NCI-H524 (cell line): Measurements from ENCODE around the gene KIF14.
A peak's percentile ranks its signal among the peaks of the same experiment; 100 is the strongest.
"Not testable (repeated sequence)": the region's sequence is repeated elsewhere in the genome, so short reads cannot be mapped to it uniquely, and the experiment has no call there.

ENCODE experiments used
- DNase-seq, 2 experiments: peaks; one replicate each; lab custom pipeline; 2025; lab: John Stamatoyannopoulos, UW

The KIF14 gene

DNA sequence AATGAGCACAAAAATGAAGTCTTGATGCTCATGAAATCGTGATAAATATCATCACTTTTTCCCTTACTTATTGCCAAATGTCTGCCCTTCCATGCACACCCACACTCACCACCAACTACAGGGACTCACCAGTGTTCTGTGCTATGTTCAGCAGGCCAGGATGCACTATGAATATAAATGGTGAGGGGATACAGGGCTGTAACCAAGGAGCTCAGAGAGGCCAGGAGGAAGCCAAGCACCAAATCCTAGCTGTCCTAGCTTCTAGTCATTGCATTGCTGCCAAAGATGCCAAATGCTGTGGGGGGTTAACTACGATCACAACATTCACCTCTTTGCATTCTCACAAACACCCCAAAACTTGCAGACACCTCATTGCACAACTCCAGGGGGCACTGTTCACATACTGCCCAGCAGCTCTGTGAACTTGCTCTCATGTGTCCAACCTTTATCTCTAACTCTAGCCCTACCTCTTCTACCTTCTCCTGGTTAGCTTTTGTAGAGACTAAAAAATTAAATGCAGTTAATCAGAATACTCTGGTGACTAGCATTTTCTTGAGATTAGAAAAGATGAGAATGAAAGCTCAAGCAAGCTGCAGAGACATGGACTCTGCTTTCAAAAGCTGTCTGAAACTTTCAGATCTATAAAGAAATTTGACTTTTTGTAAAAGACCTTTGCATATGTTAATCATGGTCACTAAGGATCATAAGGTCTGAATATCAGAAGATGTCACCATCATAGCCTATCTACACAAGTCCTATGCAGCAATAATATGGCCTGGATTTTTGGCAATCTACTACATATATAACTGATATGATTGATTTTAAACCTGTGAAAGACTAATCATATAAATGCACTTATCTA is 13.9 kb upstream of the KIF14 start:
- DNase-seq = no peak

DNA sequence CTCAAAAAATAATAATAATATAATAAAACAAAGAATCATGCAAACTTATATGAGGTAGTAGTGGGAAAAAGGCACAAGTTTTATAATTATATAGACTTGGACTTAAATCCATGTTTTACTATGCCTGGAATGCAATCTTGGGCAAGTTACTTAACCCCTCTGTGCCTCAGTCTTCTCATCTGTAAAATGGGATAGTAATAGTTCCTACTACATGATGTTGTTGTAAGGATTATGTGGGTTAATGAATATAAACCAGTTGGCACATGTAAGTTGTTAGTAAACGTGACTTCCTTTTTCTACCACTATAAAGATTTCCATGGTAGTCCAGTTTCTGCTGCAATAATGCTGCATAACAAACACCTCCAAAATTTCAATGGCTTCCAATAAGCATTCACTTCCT is 10.8 kb upstream of the KIF14 start:
- no peak for DNase-seq

DNA sequence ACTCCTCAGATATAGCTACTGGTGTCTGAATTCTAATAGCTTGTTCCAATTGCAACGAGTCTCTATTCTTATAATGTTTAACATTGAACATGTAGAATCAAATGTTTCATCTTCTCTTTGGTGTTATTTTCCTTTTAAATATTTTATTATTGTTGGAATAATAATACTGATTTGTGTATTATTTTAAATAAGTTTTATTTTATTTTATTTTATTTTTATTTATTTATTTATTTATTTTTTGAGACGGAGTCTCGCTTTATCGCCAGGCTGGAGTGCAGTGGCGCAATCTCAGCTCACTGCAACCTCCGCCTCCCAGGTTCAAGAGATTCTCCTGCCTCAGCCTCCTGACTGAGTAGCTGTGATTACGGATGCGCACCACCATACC is 10.0 kb upstream of the KIF14 start:
- DNase-seq = not testable (repeated sequence)

DNA sequence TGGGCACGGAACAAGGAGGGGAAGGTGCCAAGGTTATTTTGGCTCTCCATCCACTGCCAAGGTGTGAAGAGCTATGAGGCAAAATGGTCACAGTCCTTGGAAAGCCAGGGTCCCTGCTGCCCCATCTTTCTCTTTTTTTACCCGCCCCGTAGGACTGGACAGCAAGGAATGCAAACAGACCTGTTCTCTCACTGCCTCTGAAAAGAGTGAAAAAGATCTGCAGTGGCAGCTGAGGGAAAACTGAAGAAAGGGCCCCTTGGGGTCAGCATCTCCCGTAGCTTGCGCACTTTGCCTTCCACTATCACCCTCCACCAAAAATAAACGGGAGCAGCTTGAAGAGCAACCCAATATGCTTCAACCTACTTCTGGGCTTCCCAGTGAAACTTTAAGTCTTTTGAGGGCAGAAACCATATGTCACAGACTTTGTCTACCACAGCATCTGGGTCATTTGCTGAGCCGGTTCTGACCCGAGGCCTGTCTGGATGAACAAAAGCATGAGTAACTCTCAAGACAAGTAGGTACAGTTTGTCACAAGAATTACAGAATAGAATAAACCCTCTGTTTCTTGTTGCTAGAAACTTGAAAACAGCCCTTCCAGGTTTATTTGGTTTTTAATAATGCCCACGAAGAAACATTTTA is 9.4 kb upstream of the KIF14 start:
- DNase-seq = peak; percentile 11 to 44

DNA sequence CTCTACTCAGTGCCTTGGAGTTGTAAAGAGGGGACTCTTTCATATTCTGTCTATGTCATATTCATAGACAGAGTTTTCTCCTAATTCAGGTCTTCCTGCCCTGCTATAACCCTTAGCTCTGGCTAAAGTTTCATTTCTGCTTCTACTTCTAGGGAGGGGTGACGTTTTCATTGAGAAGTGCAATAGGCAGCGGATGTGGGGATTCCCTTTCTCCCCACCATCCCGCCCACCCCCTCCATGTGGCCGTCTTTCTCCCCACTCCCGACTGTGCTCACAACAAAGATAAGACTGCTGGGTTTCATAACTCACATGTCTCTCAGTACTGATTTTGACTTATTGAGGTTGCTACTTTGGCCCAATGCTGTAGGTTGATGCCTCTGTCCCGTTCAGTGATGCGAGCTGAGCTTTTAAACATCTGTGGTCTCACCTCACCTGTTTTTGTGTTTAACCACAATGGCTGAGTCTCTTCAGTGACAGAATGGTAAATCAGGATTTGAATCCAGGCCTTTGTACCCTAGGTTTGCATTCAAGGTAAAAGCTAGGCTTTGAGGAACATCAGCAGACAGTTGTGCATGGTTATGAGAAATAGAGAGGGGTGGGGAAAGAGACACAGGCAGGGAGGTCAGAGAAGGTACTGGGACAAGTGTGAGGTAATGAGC is 7.8 kb upstream of the KIF14 start:
- no peak for DNase-seq

DNA sequence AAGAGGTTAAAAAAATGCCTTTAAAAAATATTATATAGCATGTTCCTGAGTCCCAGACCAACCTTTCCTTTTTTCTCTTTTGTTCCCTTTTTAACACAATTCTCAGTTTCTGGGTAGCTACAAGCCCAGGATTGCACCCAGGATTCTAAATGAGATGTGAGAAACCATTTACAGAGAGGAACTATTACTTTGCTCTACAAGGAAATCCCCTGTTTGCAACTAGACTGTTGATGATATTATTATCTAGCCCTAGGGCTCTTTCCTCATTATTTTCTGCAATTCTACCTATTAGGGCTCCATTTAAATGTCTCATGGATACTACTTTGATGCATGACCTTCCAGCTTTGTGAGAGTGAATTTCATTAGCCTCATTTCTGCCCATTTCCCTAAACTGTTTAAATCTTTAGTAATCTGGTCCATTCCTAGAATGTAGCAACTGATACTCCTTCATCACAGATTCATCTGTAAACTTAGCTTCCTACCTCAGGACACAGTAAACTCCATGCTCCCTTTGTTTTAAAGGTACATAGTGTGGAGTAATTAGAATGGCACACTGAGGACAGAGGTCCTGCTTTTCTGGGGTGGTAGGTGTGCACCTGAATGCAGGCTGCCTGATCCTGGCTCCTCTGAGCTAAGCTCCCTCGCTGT is 7.1 kb upstream of the KIF14 start:
- no peak for DNase-seq

DNA sequence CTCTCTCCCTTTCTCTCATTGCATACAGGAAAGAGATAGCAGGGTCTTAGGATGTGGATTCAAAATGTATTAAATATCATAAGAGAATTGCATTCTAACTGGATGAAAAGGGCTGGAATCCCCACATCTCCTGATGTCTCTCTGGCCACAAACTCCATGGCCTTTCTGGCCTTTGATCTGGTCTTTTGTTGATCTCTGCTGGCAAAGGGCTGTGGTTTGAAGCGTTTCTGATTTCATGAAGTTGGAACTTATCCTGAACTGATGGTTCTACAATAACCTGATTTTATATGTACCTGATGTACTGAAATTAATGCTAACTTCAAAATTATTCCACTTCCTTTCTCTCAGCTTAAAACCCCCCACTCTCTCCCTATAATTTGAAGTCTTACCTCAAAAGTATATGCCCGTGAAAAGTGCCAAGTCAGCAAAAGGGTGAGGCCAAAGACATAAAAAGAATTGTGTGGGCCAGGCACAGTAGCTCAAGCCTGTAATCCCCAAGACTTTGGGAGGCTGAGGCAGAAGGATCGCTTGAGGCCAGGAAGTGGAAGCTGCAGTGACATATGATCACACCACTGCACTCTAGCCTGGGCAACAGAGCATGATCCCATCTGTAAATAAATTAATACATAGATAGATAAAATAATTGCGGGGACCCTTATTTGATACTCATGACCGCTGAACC is 6.4 kb upstream of the KIF14 start:
- DNase-seq = no peak

DNA sequence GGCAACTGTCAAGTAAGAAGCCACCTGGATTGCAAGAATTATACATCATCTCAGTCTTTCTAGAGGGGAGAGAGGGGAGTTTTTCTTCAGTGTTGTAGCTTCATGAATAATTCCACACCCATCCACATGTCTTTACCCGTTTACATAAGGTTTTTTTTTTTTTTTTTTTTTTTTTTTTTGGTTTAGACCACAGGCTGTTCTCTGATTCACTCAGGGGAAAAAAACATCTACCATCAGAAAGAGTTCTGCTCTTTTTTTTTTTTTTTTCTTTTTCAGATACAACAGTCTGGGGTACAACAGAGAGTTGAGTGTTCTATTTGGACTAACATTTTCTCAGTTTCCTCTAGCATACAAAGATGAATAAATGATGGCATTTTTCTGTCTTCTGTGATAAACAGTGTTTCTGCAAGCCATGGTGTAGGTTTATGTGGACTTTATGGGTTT is 4.9 kb upstream of the KIF14 start:
- no peak for DNase-seq

DNA sequence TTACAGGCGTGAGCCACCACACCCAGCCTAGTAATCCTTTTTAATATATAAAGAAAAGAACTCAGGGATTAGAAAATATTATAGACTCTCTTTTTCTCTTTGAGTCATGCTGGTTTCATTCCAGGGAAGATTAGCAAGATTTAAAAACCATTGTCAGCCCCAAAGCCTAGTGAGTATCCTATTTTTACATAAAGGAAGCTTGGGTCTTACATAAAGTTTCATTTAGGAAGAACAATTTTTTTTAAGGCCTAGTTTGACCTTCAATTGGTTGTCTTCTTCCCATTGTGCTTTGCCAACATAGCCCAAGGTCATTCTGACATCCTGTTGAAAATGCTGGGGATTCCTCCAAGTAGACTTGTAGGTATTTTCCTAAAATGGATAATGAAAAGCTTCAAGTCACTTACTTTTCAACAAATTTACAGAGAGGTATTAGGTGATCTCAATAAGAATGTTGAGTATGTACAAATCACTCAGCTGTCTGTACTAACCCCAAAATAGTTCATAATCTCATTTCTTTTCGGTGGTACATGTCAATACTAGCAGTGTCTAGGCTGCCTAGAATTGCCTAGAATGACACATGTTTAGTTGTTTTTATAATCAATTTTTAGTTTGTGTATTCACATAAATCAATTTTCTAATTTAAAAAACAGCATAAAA is 4.3 kb upstream of the KIF14 start:
- no peak for DNase-seq

DNA sequence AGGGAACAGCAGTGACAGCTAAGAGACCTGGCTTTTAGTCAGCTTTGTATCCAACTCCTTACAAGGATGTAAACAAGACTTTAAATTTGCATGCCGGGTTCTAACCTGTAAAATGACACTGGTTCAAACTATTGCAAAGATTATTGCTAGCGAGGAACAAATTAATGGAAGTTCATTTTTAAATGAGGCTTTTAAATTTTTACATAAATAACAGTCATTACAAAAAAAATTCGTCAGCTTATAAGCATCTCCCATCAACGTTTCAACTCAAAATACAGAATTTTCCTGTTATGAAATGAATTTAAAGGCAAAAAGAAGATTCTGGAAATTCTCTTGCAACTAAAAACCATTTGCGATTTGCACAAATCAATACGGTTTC is 668 bp downstream of the KIF14 start:
- DNase-seq = no peak

DNA sequence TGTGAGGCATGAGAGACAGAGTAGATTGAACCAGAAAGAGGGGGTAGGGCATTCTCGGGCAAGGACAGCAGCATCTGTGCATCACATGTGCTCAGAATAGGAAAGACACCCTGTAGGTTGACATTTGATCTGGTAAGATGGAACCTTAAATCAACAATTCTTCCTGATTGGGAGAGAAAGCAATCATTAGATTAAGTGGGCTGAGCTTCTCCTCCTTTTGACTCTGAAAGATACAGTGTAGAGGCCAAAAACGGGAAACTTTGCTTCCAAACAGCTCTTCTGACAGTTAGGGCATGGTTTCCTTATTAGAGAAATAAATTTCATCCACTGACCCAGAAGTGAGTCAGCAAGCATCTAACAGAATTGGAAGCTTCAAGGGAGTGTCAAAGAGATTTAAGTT is 9.7 kb downstream of the KIF14 start:
- peak; percentile 5 to 73 for DNase-seq

DNA sequence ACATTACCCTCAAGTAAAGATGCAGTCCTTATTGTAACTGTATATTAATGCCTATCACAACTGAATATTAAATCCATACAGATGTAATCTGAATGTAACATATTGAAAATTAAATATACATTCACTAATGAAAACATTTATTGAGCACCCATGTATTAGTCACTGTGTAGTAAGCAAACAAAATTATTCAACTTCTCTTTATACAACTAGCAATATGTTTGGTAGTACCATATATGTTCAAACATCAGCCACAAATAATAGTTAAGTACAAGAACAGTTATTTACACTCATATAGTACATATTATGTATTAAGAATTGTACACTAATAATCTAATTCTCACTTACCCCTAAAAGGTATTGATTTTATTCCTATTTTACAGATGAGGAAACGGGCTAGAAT is 17.9 kb downstream of the KIF14 start:
- DNase-seq = no peak

DNA sequence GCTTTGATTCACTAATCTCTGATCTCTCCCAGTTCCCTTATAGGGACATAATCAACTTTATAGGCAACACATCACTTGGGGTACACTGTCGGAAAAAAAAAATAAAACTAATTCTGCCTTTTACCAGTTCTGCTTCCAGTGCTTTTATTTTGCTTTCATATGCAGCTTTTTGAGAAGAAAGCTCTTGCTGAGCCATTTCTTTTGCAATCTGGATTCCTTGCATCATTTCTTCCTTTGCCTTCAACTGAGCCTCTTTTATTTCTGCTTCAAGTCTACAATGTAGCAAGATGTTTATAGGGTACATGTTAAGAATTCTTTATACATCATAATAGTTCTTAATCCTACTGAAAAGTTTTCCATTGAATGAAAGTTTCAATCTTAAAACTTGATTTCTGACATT is 30.6 kb downstream of the KIF14 start:
- no peak for DNase-seq

DNA sequence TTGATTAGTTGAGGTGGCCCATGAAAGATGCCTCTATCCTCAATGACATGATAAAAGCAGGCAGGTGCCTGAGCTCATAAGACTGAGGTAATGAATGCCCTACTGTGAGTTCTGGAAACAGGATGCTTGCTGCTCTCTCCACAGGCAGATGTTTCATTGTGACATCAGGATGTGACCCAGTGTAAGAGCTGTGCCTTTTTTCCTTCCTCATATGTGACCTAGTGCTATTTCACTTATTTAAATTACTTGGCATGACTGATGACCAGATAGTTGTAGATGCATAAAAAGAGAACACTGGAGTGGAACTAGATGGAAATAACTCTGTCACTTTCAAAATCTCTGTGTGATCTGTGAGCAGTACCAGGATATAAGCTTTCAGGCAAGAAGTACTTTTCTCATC is 31.9 kb downstream of the KIF14 start:
- no peak for DNase-seq

DNA sequence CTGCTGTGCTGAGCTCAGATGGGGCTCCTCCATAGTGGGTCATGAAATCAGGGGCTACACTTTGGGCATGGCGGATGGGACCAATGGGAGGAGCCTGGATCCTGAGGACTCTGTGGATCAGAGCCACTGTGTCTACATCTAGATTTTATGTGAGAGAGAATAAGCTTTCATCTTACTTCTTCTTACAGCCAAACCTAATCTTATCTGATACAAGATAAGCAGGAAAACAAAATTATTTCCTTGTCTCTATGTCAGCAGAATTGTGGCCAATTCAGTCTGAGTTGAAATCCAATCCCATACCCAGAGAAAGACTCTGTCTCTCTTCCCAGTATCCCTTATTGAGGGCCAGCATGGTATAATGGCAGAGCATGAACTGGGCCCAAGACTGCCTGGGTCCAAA is 56.2 kb downstream of the KIF14 start:
- no peak for DNase-seq

DNA sequence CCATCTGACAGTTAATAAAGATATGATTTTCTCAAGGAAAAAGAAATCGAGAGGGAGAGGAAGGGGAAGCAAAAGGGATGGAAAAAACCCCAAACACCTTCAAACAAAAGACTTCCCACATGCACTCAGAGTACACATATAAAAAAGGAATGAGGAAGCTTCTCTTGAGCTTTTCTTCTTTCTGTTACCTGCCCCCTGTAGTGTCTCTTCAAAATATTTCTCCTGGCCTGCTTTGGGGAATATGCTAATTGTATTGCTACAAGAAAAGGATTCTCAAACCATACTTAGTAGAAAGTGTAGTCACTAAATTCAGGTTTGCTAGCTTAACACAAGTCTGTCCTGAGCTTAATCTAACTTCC is 58.7 kb downstream of the KIF14 start:
- DNase-seq = no peak

DNA sequence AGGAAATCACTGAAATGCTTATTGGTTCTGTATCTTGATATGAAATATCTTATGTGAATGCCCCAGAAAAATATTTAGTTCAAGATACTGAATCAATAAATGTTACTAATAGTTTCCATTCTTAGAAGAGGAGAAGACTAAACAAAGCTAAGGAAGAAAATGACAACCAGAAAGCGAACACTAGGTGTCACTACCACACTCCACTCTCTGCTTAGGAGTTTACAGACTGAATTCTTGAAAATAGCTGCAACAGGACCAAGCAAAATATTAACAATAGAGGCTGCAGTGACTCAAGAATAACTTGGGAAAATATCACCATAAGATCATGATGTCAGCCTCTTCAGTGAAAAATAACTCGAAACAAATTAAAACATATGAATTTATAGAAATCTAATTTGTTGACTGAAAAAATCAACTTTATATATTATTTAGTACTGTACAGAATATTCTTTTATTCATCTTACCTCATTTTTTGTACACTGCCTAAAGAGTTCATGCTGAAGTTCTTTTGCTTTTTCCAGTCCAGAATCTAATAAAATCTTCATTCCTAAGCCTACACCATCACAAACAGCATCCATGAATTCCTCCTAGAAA is 61.6 kb downstream of the KIF14 start:
- peak in 1 of 2 experiments; percentile 31 for DNase-seq

DNA sequence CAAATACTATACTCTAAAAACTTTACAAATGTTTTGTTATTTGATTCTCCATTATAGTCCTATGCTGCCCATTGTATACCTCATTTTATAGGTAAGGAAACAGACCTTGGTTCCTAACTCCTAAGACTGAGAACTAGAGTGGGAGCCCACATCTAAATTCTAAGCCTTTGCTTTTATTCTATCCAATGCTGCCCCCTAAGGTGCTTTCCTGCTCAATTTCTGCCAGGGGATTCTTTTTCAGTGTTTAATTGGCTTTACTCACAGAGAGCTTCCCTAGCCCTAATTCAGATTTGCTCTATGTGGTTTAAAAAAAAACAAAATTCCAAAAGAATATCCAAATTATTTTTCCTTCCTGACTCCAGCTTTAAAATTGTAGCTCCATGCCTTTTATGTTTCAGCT is 64.5 kb downstream of the KIF14 start:
- DNase-seq = peak; percentile 27 to 30

DNA sequence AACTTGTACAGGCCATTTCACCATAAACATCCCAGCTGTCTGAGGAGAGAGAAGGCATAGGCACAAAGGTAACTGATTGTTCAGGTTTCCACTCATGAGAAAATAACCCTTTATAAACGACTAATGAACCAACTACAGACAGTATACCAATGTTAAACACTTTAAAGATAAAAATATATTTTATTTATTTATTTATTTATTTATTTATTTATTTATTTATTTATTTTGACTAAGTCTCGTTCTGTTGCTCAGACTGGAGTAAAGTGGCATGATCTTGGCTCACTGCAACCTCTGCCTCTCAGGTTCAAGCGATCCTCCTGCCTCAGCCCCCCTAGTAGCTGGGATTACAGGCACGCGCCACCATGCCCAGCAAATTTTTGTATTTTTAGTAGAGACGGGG is 67.8 kb downstream of the KIF14 start:
- not testable (repeated sequence) for DNase-seq

DNA sequence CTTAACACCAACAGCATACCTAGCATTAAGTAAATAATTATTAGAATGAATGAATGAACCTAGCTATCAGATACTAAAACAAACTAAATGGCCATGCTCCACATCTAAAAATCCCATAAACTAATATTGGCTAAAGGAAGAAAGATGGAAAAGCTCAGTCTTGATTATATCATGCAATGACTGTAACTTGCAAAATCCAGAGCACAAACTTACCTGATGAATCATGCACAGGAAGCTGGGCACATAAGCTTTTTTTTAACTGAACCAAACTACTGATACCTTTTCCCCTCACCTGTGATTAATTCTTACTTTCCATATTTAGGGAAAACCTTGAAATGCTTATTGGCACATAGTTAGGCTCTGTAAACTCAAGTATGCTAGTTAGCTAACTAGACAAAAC is 70.2 kb downstream of the KIF14 start:
- no peak for DNase-seq

DNA sequence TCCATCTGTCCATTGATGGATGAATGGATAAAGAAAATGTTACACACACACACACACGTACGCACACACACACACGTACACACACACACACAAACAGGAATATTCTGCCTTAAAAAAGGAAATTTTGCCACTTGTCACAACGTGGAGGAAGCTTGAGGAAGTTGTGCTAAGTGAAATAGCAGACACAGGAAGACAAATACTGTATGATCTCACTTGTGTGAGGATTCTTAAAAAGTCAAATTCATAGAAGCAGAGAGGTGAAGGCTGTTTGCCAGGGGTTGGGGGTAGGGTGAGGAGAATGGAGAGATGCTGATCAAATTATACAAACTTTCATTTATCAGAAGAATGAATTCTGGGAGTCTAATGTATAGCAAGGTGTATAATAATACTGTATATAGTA is 73.2 kb downstream of the KIF14 start:
- no peak for DNase-seq
